NCI-H82 treated with DMSO at 0.1 percent for 48 hours (cell line): ENCODE results near the gene FBLN1.

Experiments used
- DNase-seq: peaks from one replicate; lab custom pipeline; 2025; ENCODE audit not compliant: unreplicated experiment; lab: John Stamatoyannopoulos, UW

FBLN1 gene

DNA sequence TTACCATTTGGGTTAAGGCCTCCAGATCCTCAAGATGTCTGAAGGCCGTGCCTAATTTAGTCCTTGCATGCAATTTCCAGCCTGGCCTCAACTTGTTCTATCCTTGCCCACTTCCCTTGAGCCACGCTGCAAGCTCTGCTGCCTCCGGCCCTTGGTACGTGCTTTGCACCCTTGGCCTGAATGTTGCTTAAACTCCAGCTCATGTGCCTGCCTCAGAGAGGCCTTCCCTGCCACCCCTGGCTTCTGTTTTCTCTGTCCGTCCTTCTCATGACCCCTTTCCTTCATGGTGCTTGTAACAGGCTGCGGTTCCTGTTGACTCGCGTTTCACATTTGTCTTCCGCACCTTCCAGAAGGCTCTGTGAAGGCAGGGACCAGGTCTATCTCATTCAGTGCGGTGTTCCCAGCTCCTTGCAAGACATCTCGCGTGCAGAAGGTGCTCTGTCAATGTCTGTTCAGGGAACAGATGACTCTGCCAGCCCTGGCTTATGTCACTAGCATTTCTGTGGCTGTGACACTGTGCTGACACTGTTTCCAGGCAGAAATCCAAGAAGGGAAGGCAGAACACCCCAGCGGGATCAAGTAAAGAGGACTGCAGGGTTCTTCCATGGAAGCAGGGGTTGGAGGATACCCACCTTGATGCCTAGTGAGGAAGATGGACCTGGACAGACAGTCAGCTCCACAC, 61.8 kb downstream of the FBLN1 start:
- no peak for DNase-seq

DNA sequence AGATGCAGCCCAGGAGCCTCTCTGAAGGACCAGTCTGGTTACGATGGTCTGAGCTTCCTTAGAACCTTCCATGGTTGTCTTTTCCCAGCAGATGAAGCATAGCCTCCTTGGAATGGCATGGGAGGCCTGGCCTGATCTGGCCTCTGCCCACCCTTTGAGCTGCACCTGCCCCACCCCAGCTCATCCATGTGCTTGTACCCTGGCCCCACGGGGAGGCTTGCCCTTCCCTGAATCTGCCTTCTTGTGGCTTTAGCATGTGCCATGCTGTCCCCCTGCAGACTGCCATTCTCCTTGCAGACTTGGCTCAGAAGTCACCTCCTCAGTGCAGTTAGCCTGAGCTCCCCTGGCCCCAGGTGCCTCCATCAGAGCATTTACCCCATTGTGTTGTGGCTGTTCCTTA, 62.5 kb downstream of the FBLN1 start:
- DNase-seq, result no peak

DNA sequence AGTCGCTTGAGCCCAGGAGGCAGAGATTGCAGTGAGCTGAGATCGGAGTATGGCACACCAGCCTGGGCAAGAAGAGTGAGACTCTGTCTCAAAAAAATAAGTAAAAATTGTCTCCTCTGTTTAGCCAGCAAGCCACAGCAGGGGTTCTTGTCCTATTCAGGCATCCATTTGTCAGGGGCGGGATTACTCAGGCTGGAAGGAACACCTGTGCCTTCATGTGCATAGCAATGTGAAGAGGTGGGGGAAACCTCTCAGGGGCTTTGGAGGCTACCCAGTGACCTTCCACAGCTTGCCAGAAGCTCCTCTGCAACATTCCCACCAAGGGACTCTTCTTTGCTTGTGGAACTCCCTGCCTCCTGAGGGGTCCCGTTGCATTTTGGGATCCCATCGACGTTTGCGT, 63.3 kb downstream of the FBLN1 start:
- DNase-seq, result no peak

DNA sequence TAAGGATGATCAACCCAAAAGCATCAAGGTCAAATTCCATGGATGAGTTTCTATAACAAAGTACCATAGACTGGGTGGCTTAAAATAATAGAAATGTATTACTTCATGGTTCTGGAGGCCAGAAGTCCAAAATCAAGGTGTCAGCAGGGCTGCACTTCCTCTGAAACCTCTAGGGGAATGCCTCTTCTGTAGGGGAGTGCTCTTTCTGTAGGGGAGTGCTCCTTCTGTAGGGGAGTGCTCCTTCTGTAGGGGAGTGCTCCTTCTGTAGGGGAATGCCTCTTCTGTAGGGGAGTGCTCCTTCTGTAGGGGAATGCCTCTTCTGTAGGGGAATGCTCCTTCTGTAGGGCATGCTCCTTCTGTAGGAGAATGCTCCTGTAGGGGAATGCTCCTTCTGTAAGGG, 65.5 kb downstream of the FBLN1 start:
- no peak for DNase-seq

DNA sequence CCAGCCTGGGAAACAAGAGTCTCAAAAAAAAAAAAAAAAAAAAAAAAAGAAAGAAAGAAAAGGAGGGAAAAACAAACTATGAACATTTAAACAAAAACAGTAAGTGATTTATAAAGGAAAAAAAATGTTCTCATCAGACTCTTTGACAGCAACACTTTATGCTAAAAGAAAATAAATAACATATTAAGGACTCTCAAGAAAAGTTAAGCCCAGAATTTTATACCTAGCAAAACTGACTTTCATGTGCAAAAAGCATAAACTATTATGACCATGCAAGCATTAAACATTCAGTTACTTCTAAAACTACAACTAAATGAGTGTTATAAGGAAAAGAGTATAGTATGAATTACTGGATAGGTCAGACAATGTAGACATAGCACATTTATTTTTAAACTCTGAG, 68.4 kb downstream of the FBLN1 start:
- DNase-seq, result no peak

DNA sequence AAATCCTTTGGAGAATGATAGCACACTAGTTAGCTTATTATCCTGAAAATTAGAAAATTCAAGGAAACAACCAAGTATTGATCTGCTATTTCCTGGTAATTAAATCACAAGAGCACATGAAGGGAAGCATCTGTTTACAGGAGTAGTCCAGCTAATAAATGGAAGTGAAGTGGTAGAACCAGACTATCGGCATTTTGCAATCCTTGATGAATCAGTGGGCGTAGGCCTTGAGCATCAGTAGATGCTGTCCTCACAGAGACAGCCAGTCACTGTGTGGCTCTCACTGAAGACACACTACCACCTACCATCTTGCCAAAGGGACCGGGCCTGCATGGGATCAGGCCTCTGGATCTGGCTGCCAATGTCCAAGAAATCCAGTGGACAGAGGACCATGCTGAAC, 69.8 kb downstream of the FBLN1 start:
- DNase-seq, result no peak

DNA sequence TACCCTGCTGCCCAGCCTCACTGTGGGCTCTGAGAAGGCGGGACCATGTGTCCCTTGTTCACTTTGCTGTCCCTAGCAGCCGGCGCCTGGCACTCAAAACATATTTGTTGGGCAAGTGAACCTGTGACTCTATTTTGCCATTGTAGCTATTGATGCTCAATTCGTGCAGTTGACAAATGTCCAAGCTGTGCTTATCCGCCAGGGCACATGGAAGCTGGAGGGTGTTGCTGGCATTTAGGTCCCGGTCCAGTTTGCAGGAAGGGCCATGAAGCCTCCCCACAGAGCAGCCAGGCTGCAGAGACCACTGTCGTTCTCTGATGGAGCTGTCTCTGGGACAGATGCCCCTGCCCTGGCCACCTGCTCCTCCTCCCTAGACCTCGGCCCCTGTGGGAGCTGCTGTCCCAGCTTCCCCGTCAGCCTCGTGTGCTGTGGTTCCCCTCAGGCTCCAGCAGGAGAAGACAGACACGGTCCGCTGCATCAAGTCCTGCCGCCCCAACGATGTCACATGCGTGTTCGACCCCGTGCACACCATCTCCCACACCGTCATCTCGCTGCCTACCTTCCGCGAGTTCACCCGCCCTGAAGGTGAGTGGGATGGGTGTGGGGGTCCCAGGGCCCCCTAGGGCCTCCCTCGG, 71.5 kb downstream of the FBLN1 start:
- no peak for DNase-seq

DNA sequence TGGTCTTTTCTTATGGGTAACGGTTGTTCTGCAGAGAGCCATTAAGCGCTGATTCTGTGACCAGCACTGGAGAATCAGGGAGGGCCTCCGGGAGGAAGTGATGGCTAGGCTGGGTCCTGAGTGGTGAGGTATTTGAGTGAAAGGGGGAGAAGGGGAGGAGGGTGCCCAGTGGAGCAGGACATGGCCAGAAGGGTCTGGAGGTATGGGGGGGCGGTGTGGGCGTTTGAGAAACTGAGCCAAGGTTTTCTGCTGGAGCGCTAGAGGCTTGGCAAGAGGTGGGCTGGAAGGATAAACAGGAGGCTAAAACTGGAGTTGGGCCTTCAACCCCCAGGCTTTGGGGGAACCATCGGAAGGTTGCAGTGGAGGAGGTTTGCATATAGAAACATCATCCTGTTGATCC, 72.5 kb downstream of the FBLN1 start:
- DNase-seq, result no peak

DNA sequence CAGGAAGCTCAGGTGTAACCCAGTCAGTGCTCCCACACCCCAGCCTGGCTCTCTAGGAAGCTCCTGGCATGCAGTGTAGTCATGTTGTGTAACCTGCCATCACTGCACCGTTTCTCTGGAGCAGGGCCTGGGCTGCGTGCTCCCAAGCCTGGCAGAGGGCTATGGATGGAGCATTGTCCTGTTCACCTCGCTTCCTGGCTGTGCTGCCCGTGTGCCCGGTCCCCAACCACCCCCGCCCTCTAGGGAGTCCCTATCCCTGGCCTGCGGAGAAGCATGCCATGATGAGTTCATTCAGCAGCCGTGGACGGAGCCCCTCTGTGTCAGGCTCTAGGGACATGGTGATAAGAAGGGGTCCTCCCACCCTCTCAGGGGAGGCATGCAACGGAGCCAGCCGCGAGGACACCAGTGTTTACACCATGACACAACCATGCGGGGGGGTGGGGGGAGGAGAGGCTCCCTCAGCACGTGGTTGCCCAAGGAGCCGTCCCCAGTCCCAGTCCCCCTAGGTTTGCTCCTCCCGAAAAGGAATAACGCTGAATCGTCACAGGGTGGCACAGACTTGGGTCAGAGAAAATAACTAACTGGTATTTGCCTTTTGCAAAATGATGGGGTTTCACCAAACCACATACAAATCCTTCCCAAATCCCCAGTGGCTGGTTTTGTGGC, 73.1 kb downstream of the FBLN1 start:
- no peak for DNase-seq

DNA sequence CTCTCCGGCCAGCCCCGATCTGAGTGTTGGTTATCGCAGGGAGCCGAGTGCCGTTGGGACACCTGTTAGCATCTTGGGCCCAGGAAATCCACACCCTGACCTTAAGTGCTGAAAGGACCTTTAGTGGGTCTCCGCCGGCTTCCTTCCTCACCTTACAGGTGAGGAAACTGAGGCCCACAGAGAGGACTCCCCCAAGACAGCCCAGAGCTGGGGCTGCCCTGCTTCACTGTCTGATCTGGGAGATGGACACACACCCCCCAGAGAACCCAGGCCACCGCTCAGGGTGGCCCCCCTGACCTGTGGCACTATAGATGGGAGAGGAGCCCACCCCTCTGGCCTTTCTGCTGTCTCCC, 73.6 kb downstream of the FBLN1 start:
- DNase-seq, result no peak

DNA sequence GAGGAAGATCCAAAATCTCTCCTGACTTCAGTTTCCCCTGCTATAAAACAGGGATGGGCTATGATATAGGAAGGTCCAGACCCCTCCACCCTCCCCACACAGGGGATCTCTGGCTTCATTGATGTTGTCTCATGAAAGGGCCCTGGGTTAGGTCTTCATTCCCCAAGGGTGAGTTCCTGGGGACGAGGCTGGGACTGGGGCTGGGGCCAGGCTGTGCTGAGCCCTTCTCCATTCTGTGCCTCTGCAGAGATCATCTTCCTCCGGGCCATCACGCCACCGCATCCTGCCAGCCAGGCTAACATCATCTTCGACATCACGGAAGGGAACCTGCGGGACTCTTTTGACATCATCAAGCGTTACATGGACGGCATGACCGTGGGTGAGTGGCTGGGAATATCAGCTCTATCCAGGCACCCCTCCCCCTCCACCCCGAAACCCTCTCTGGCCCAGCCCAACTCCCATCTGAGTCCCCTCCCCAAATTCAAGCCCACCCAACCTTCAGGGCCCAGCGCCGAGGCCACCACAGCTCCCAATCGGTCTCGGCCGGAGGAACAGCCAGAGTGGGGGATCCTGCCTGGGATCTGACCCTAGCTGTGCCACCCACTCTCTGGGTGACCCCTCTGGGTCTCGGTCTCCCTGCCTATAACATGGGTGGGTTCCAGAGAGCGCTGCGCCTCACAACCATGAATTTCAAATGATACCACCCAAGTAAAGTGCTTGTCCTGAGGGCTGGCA, 74.2 kb downstream of the FBLN1 start:
- no peak for DNase-seq

DNA sequence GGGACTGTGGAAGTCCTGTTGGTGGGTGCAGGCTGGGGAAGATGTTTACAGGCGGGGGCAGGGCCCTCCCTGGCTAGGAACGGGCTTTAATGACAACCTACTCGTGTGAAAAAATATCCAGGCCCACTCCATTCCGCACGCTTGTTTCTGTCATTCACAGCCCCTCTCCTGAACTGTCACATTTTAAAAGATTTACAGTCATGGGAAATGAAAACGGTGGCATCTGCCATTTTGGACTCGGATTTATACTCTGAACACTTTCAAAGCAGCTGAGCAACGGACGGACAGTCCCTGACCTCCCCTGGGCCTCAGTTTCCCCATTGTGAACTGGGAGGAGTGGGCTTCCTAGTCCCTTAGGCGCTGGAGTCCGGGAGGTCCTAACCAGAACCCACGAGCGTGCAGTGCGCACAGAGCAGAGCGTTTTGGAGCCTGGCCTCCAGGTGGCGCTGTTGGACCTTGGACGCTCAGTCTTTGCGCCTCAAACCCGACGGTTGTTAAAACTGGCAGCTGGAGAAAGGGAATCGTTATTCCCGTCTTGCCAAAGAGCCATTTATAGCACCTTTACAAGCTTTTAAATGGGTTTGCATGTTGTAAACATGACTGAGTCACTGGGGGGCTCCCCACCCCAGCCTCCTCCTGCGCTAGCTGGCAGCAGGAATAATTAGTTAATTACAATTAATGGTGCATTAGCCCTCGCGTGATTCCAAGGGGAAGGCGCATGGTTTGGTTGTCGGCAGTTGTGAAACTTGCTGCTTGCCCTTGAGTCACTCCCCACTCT, 75.3 kb downstream of the FBLN1 start:
- no peak for DNase-seq

DNA sequence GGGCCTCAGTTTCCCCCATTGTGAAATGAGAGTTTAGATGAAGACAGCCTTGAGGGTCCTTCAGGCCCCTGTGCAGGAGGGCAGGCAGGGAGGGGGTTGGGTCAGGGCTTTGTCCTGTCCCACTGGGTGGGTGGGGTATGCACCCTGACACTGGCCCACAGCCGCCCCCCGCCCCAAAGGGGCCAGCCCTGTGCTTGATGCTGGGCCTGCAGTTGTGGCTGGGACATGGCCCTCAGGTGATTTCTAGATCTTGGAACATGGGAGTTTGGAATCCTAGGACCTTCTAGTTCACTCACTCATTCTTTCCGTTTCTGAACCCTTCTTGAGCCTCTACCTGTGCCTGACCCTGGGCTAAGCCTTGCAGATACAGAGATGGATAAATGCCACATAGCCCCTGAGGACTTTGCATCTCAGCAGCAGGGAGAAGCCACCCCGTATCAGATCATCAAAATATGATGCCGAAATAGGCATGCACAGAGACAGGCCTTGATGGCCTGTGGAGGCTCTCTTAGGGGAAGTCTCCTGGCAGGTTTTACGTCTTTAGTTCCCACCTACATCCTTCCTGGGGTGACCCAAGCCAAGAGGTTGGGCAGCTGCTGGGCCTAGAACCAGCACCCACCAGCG, 76.0 kb downstream of the FBLN1 start:
- DNase-seq, result no peak

DNA sequence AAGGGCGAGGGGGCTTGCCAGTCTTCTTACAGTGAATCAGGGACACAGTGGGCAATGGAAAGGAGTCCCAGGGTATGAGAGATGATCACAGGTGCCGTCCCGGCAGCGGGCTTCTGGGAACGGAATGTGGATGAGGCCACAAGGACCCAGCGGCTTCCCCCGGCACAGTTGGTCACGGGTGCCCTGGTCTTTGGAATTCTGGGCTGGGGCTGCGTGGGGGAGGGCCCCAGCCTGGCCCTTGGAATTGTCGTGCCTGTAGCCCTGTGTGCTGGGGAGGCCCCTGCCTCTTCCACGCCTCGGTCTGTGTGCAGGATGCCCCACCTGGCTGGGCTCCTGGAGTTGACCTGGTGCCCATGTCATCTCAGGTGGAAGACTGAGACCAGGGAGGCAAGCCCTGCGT, 76.6 kb downstream of the FBLN1 start:
- no peak for DNase-seq

DNA sequence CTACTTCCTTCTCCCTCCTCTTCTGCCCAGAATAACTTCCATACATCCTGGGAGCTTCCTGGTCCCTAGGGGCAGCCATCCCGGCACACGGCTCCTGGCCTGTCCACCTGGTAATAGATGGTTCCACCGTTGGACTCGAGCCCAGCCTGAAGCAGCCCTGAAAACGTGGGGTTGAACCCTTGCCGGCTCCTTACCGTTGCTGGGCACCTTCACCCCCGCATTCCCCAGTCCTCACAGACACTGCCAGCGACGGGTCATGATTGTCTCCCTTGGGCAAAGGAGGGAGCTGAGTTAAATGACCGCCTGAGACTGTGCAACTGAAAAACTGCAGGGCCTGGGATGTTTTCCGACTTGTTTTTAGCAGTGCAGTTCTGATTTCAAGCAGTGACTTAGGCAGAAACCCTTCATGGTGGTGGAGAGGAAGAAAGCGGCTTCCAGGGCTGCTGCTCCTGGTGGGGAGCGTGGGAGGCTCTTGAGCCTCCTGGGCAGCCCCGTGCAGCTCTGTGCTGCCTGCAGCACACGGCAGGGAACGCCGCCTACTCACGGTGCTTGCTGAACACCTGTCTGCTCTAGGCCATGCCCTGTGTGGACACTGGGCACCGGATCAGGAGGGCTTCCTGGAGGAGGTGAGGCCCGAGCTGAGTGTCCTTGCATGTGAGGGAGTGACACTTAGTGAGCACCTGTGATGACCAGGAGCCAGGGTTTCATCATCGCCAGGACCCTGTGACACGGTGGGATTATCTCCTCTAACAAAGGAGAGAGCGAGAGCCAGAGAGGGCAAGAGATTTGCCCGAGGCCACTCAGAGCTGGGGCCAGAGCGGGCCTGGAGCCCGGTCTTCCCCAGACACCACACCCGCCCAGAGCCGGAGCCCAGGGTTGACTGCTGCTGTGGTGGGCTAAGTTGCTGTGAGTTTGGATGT, 77.4 kb downstream of the FBLN1 start:
- no peak for DNase-seq

DNA sequence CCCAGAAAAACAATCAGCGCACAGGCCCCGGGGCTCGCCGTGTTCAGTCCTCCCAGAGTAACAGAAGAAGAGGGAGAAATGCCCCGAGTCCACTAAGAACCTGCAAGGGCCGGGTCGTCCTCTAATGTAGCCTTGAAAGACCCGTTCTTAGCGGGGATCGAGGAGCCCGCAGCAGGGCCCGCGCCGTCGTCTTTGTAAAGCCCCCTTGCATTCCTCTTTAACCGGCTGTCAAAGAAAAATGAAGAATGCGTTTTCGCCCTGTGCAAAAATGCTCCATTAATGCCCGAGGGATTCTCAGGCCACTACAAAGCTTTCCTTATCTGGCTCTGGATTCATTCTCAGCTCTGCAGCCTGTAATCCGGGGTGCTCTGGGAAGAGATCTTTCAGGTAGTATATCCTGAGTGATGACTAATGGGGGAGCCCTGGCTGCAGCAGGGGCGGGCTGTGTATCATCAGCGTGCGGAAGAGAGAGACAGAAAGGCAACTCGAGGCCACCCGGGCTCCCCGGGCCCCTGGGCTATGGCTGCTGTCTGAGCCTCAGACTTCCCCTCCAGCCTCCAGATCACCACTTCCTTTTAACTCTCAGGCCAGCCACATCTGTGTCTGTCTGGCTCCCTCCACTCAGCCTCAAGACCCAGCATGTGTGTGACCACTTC, 78.2 kb downstream of the FBLN1 start:
- DNase-seq, result no peak

DNA sequence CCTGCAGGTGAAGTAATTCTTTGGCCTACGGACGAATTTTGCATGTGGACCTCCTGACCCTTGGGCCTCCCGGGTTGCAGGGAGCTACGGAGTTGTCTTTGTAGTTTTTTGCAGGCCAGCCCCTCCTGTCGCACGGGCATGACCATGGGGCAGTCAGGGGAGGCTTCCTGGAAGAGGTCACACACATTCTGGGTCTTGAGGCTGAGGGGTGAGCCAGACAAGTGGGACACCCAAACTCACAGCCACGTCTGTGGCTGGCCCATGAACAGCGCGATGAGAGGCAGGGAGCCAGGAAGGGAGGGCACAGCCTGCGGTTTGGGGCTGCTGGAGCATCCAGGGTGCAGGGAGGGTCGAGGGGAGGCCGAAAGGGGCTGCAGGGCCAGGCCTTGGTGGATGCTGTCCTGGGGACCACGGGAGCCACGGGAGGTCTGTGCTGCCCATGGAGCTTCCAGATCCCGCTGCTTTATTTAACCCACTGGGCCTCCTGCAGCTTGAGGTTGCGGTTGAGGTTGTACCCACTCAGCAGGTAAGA, 78.9 kb downstream of the FBLN1 start:
- DNase-seq, result no peak

DNA sequence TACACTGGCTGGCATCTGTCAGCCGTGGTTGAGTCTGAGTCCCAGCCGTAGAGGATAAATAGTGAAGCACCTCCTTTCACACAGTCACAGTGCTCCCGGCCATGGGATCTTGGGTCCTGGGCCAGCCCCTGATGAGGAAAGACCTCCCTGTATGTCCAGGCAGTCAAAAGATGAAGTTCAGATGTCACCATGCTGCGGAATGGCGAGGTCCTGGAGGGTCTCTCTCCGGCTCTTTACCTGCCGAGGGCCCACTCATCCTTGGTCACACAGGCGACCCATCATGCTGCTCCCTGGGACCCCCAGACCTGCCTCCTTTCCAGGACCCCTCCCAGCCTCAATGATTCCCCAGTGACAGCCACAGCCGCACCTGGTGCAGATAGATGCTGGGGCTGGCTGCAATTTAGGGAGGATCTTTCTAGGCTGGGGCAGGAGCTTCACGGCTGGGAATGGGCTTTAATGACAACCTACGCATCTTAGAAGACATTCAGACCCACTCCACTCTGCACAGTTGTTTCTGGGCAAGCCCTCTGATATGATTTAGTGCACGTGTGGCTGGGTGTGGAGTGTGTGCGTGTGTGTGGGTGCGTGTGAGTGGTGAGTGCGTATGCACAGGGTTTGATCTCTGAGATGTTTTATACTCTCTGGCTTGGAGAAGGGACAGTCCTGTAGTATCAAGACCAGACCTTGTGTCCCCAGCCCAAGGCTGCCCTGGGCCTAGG, 79.7 kb downstream of the FBLN1 start:
- DNase-seq, result no peak
